GM12878 (cell line): ENCODE measurements around the gene HIVEP3. TPM values are rescaled to one million over a fixed set of nuclear protein-coding genes. Genes with fewer than 3 reads are reported as not detected.

ENCODE experiments used
- ATAC-seq: fragments of 200-7000 bp; cut with Tn5 transposase; 3 replicates; pipeline ENCODE4 v1.9.1; 2020; ENCODE audit warnings: mild to moderate bottlenecking, moderate library complexity
- BruUV-seq: library from RNA; stranded (reverse); fragments of 400-500 nt; replicated peaks from 2 replicates; lab custom pipeline; 2021; lab: Mats Ljungman, UMichigan
- CTCF ChIA-PET: fragments of 300-600 bp; sonication (Branson Sonifier 250); formaldehyde crosslinking; extraction: SDS; loops from one replicate; lab custom pipeline; 2021; ENCODE audit warnings: inconsistent platforms; lab: Yijun Ruan, JAX
- POLR2A ChIA-PET: fragments of 350-600 bp; formaldehyde crosslinking; extraction: SDS; loops from one replicate; lab custom pipeline; 2021; ENCODE audit warnings: inconsistent platforms; lab: Charles Lee
- RAD21 ChIA-PET: fragments of 300-600 bp; sonication (Branson Sonifier 250); formaldehyde crosslinking; loops from one replicate; lab custom pipeline; 2023; ENCODE audit warnings: antibody characterized with exemption; ENCODE audit not compliant: unreplicated experiment; lab: Charles Lee
- SMC1A ChIA-PET: fragments of 300-600 bp; sonication (Branson Sonifier 250); formaldehyde crosslinking; loops from one replicate; lab custom pipeline; 2023; ENCODE audit not compliant: unreplicated experiment, uncharacterized antibody; lab: Charles Lee
- DNase-seq: peaks from one replicate; pipeline ENCODE4 v3.0.0-alpha.2; 2011; ENCODE audit warnings: low read depth, low spot score
- FAIRE-seq: peaks from 3 replicates; lab custom pipeline; 2011; peaks lifted over from hg19 to GRCh38; lab: Jason Lieb, UNC
- H2AFZ ChIP-seq: 2 replicates; pipeline ENCODE4 v1.6.0; 2011; ENCODE audit warnings: low read depth, low read length, control low read depth; ENCODE audit not compliant: control insufficient read depth
- H3K27ac ChIP-seq: 2 replicates; pipeline ENCODE4 v1.5.1; 2011; ENCODE audit warnings: control low read depth; ENCODE audit not compliant: control insufficient read depth, insufficient read depth
- H3K27me3 ChIP-seq, 2 experiments: replicated peaks in 1 of 2; 2 replicates each; pipeline versions ENCODE4 v1.6.0 to v1.6.1; 2011; ENCODE audit warnings: low read length in 1 of 2; ENCODE audit not compliant: control insufficient read depth in 2 of 2, insufficient read depth in 2 of 2
- H3K36me3 ChIP-seq, 2 experiments: 2 replicates each; pipeline ENCODE4 v1.5.1; 2011; ENCODE audit warnings: low read length in 1 of 2; ENCODE audit not compliant: control insufficient read depth in 2 of 2, insufficient read depth in 2 of 2
- H3K4me1 ChIP-seq: 2 replicates; pipeline ENCODE4 v1.6.1; 2011; ENCODE audit warnings: mild to moderate bottlenecking, low read length, moderate library complexity, mixed read lengths; ENCODE audit not compliant: control insufficient read depth, insufficient read depth
- H3K4me2 ChIP-seq: 2 replicates; pipeline ENCODE4 v1.6.0; 2011; ENCODE audit warnings: control low read depth; ENCODE audit not compliant: control insufficient read depth, insufficient read depth
- H3K4me3 ChIP-seq: fragments of 200-600 bp; sonication (generic); 2 replicates; pipeline ENCODE4 v1.5.1; 2016
- H3K79me2 ChIP-seq: 2 replicates; pipeline ENCODE4 v1.6.0; 2011; ENCODE audit warnings: low read length; ENCODE audit not compliant: control insufficient read depth, insufficient read depth
- H3K9ac ChIP-seq: 2 replicates; pipeline ENCODE4 v1.8.0; 2011; ENCODE audit warnings: low read length, control low read depth, mixed read lengths; ENCODE audit not compliant: control insufficient read depth, insufficient read depth
- H3K9me3 ChIP-seq: replicated peaks from 3 replicates; pipeline ENCODE4 v1.5.1; 2011; ENCODE audit warnings: mild to moderate bottlenecking, low read length; ENCODE audit not compliant: control insufficient read depth, insufficient read depth
- H4K20me1 ChIP-seq: 2 replicates; pipeline ENCODE4 v1.6.0; 2011; ENCODE audit not compliant: control insufficient read depth, insufficient read depth
- BHLHE40 ChIP-seq, 2 experiments: fragments of 450-650 bp in 1 of 2; IDR thresholded peaks; 2 replicates each; pipeline ENCODE4 v1.6.1; 2011 to 2017; ENCODE audit warnings: low read depth in 2 of 2, borderline replicate concordance in 1 of 2, improper control_type of control experiment in 1 of 2, low read length in 1 of 2, mild to moderate bottlenecking in 1 of 2
- IKZF1 ChIP-seq: fragments of 450-650 bp; conservative IDR thresholded peaks from 2 replicates; pipeline ENCODE4 v1.6.1; 2017; ENCODE audit warnings: antibody characterized with exemption, mild to moderate bottlenecking
- IKZF2 ChIP-seq, 2 experiments: fragments of 450-650 bp; IDR thresholded peaks; 2 replicates each; pipeline ENCODE4 v1.6.1; 2017; ENCODE audit warnings: mild to moderate bottlenecking in 2 of 2, moderate library complexity in 2 of 2
- NRF1 ChIP-seq: conservative IDR thresholded peaks from 2 replicates; pipeline ENCODE4 v1.6.1; 2011; ENCODE audit warnings: mild to moderate bottlenecking, low read depth, low read length, improper control_type of control experiment
- STAT1 ChIP-seq: fragments of 450-650 bp; conservative IDR thresholded peaks from 2 replicates; pipeline ENCODE4 v1.6.1; 2014; ENCODE audit warnings: antibody characterized with exemption, mild to moderate bottlenecking
- TARDBP ChIP-seq: IDR thresholded peaks from 2 replicates; pipeline ENCODE4 v1.6.1; 2016; ENCODE audit warnings: borderline replicate concordance
- ZBTB33 ChIP-seq: fragments of 450-650 bp; IDR thresholded peaks from 2 replicates; pipeline ENCODE4 v1.6.1; 2017; ENCODE audit warnings: mild to moderate bottlenecking
- WGBS: methylation state at CpG from one replicate; pipeline ENCODE4 v1.1.6; 2016; ENCODE audit warnings: low lambda C conversion rate; ENCODE audit not compliant: insufficient replicate concordance, insufficient coverage; ENCODE audit errors: missing lambda C conversion rate; 5-methylcytosine and 5-hydroxymethylcytosine counted together
- in situ Hi-C: fragments of 300-500 bp; cut with MboI; formaldehyde crosslinking; loops from 9 replicates; pipeline ENCODE4 v1.14.3; 2018; ENCODE audit warnings: mixed read lengths
- intact Hi-C: fragments of 100-400 bp; cut with micrococcal nuclease; formaldehyde crosslinking; loops from one replicate; pipeline ENCODE4 v1.14.2; 2022; ENCODE audit not compliant: unreplicated experiment
- polyA plus RNA-seq, 11 experiments: library from polyadenylated mRNA; depleted of rRNA in 4 of 11; unstranded in 6 of 11; stranded (reverse) in 5 of 11; fragments of >200 nt; fragmentation: Nextera tagmentation in 4 of 11; fragmentation: Illumina TruSeq in 1 of 11; extraction: Ambion mirVana in 4 of 11; extraction: Trizol in 1 of 11; gene quantifications; 1 replicate in 1 of 11; 2 replicates in 10 of 11; pipeline versions ENCODE4 v1.2.1 to v1.2.3, GENCODE V29; 2011 to 2016; ENCODE audit warnings: inconsistent platforms in 2 of 11, missing spikeins in 2 of 11, low read depth in 1 of 11
- total RNA-seq, 4 experiments: library from RNA; depleted of rRNA in 3 of 4; stranded (reverse); fragments of >200 nt in 3 of 4; fragmentation: Illumina TruSeq in 1 of 4; extraction: Trizol in 1 of 4; gene quantifications; 2 replicates each; pipeline versions ENCODE4 v1.2.1 to v1.2.3, GENCODE V29; 2013 to 2021
- TF ChIP-seq, protein P1 (sequence below): fragments of 450-650 bp; formaldehyde crosslinking; IDR thresholded peaks from 2 replicates; pipeline ENCODE4 v1.4.0; 2020; ENCODE audit warnings: mild to moderate bottlenecking, moderate library complexity
- TF ChIP-seq, protein P2 (sequence below): fragments of 450-650 bp; IDR thresholded peaks from 2 replicates; pipeline ENCODE4 v1.6.1; 2018; ENCODE audit warnings: borderline replicate concordance, mild to moderate bottlenecking; ENCODE audit not compliant: partially characterized antibody
- TF ChIP-seq, protein P3 (sequence below): fragments of 450-650 bp; IDR thresholded peaks from 2 replicates; pipeline ENCODE4 v1.6.1; 2017; ENCODE audit warnings: antibody characterized with exemption, mild to moderate bottlenecking, moderate library complexity

The HIVEP3 gene
- total and polyA plus RNA-seq, 10 of the 15 experiments (the other 5 are each of a cell fraction or from before 2014, with no cell fraction given), result 1.8 to 13.6 (median 3.8) TPM

DNA sequence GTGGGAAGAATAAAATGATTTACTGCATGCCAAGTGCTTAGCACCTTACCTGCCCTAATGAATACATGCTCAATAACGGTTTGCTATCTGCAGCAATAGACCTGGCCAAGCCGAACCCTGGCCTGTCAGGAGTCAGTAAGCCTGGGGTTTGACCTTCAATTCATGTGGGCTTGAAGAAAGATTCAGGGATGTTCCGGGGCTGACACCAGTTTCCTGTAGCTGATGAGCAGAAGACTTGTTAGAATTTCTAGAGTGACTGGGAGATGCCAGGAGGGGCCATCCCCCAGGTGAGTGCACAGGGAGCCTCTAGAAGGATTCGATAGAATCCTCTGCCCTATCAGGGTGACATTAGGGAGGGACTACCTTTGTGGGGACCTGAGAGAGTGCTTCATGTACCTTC, 210.9 kb downstream of the HIVEP3 start:
- ATAC-seq (no peak), FAIRE-seq (no peak), DNase-seq (no peak)
- in situ Hi-C loops, result no loop called here
- 87% methylated on average over 4 of the region's 4 CpGs for WGBS
- Histone ChIP-seq H3K4me3 (no peak overlapping the region), H3K9ac (no peak overlapping the region), H3K4me1 (peaks cover 5% of the 10 kb centered on the region), H3K36me3 (no peaks in the 10 kb centered on the region), H3K27ac (no peak overlapping the region), H4K20me1 (no peaks in the 10 kb centered on the region), H3K9me3 (no peaks in the 10 kb centered on the region), H3K27me3 (no peaks in the 10 kb centered on the region), H3K79me2 (no peaks in the 10 kb centered on the region), H3K4me2 (no peak overlapping the region), H2AFZ (no peak overlapping the region)
- ChIA-PET POLR2A (interaction anchor here (0.7 to 1.9 kb wide), 4 partner anchors 9 to 41 kb away, joined by 3 to 5 read pairs (median 4); no protein-coding TSS in a partner anchor), RAD21 (interaction anchor here (1.0 to 2.6 kb wide), 6 partner anchors 12 to 49 kb away, joined by 3 to 12 read pairs (median 4); no protein-coding TSS in a partner anchor), CTCF (interaction anchor here (2.4 kb wide), 1 partner anchor 12 kb away, joined by 12 read pairs; no protein-coding TSS in a partner anchor), SMC1A (interaction anchor here (1.6 to 3.9 kb wide), 4 partner anchors 12 to 35 kb away, joined by 4 to 24 read pairs (median 8); no protein-coding TSS in a partner anchor)
- BruUV-seq, result no TSS peak
- intact Hi-C loops, result no loop called here
- TF ChIP-seq IKZF2 (IDR thresholded peaks at IDR 0.05) (no peak), BHLHE40 (IDR thresholded peaks at IDR 0.05; ENCODE audit: borderline replicate concordance in 1 of 2, low read depth in 2 of 2, low read length in 1 of 2) (no peak), ZBTB33 (no peak), STAT1 (no peak), TARDBP (no peak), NRF1 (no peak), IKZF1 (no peak)
- TF ChIP-seq, protein P1, sequence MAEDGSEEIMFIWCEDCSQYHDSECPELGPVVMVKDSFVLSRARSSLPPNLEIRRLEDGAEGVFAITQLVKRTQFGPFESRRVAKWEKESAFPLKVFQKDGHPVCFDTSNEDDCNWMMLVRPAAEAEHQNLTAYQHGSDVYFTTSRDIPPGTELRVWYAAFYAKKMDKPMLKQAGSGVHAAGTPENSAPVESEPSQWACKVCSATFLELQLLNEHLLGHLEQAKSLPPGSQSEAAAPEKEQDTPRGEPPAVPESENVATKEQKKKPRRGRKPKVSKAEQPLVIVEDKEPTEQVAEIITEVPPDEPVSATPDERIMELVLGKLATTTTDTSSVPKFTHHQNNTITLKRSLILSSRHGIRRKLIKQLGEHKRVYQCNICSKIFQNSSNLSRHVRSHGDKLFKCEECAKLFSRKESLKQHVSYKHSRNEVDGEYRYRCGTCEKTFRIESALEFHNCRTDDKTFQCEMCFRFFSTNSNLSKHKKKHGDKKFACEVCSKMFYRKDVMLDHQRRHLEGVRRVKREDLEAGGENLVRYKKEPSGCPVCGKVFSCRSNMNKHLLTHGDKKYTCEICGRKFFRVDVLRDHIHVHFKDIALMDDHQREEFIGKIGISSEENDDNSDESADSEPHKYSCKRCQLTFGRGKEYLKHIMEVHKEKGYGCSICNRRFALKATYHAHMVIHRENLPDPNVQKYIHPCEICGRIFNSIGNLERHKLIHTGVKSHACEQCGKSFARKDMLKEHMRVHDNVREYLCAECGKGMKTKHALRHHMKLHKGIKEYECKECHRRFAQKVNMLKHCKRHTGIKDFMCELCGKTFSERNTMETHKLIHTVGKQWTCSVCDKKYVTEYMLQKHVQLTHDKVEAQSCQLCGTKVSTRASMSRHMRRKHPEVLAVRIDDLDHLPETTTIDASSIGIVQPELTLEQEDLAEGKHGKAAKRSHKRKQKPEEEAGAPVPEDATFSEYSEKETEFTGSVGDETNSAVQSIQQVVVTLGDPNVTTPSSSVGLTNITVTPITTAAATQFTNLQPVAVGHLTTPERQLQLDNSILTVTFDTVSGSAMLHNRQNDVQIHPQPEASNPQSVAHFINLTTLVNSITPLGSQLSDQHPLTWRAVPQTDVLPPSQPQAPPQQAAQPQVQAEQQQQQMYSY (CRISPR knock-in tag), result no peak
- TF ChIP-seq, protein P2, sequence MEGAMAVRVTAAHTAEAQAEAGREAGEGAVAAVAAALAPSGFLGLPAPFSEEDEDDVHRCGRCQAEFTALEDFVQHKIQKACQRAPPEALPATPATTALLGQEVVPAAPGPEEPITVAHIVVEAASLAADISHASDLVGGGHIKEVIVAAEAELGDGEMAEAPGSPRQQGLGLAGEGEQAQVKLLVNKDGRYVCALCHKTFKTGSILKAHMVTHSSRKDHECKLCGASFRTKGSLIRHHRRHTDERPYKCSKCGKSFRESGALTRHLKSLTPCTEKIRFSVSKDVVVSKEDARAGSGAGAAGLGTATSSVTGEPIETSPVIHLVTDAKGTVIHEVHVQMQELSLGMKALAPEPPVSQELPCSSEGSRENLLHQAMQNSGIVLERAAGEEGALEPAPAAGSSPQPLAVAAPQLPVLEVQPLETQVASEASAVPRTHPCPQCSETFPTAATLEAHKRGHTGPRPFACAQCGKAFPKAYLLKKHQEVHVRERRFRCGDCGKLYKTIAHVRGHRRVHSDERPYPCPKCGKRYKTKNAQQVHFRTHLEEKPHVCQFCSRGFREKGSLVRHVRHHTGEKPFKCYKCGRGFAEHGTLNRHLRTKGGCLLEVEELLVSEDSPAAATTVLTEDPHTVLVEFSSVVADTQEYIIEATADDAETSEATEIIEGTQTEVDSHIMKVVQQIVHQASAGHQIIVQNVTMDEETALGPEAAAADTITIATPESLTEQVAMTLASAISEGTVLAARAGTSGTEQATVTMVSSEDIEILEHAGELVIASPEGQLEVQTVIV, result no peak
- TF ChIP-seq, protein P3, sequence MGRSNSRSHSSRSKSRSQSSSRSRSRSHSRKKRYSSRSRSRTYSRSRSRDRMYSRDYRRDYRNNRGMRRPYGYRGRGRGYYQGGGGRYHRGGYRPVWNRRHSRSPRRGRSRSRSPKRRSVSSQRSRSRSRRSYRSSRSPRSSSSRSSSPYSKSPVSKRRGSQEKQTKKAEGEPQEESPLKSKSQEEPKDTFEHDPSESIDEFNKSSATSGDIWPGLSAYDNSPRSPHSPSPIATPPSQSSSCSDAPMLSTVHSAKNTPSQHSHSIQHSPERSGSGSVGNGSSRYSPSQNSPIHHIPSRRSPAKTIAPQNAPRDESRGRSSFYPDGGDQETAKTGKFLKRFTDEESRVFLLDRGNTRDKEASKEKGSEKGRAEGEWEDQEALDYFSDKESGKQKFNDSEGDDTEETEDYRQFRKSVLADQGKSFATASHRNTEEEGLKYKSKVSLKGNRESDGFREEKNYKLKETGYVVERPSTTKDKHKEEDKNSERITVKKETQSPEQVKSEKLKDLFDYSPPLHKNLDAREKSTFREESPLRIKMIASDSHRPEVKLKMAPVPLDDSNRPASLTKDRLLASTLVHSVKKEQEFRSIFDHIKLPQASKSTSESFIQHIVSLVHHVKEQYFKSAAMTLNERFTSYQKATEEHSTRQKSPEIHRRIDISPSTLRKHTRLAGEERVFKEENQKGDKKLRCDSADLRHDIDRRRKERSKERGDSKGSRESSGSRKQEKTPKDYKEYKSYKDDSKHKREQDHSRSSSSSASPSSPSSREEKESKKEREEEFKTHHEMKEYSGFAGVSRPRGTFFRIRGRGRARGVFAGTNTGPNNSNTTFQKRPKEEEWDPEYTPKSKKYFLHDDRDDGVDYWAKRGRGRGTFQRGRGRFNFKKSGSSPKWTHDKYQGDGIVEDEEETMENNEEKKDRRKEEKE, result no peak
